ENCODE results near the gene KYNU. TPM values are rescaled to one million over a fixed set of nuclear protein-coding genes. Genes with fewer than 3 reads are reported as not detected.
"Not testable (repeated sequence)": the region's sequence is repeated elsewhere in the genome, so short reads cannot be mapped to it uniquely, and the experiment has no call there.

Gene KYNU
- polyA plus RNA-seq, 1 experiment: 4.5 TPM

- CTCF ChIA-PET: no interaction called here
- Histone ChIP-seq H3K4me3 (ENCODE audit: low read depth, low read length) (no peak overlapping the region), H3K27me3 (ENCODE audit: control insufficient read depth, insufficient read depth, low read length) (no peaks in the 10 kb centered on the region), H3K27ac (ENCODE audit: low read depth, low read length) (no peak overlapping the region), H3K9me3 (ENCODE audit: control insufficient read depth, insufficient read depth, low read length) (no peaks in the 10 kb centered on the region)
- no peak for DNase-seq (ENCODE audit: low read depth, low spot score)
- TF ChIP-seq, protein P1, sequence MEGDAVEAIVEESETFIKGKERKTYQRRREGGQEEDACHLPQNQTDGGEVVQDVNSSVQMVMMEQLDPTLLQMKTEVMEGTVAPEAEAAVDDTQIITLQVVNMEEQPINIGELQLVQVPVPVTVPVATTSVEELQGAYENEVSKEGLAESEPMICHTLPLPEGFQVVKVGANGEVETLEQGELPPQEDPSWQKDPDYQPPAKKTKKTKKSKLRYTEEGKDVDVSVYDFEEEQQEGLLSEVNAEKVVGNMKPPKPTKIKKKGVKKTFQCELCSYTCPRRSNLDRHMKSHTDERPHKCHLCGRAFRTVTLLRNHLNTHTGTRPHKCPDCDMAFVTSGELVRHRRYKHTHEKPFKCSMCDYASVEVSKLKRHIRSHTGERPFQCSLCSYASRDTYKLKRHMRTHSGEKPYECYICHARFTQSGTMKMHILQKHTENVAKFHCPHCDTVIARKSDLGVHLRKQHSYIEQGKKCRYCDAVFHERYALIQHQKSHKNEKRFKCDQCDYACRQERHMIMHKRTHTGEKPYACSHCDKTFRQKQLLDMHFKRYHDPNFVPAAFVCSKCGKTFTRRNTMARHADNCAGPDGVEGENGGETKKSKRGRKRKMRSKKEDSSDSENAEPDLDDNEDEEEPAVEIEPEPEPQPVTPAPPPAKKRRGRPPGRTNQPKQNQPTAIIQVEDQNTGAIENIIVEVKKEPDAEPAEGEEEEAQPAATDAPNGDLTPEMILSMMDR (IDR thresholded peaks at IDR 0.05; ENCODE audit: low read depth, low read length): no peak
- POLR2A ChIA-PET: interaction anchor here (0.7 kb wide), 1 partner anchor 61 kb away, joined by 6 read pairs; no protein-coding TSS in a partner anchor
Measured at GRCh38 chr2:142942690-142943089, 65.2 kb downstream of the KYNU start.

DNA sequence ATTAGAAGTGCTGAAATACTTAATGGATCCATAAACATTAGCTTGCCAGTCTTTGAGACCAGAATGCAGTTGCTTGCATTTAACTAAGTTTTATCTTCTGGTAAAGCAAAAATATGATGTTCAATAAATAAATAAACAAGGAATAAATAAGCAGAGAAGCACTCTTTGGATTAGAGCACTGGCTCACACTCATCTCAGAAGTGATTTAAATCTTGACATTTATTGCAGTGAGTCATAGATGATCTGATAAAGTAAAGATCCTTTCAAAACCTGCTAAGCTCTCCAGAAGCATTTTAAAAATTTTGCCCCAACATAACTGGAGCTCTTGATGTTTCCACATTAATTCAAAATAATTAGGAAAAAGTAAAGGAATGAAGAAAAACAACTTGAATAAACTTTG is 66.8 kb downstream of the KYNU start:
- no peak for DNase-seq (ENCODE audit: low read depth, low spot score)
- CTCF ChIA-PET: interaction anchor here (0.6 to 1.5 kb wide), 2 partner anchors 37 to 97 kb away, joined by 3 to 4 read pairs; no protein-coding TSS in a partner anchor

GRCh38 chr2:142944721-142945120 is 67.3 kb downstream of the KYNU start:
- DNase-seq (ENCODE audit: low read depth, low spot score): no peak
- Histone ChIP-seq H3K27ac (ENCODE audit: low read depth, low read length) (no peak overlapping the region), H3K27me3 (ENCODE audit: control insufficient read depth, insufficient read depth, low read length) (no peaks in the 10 kb centered on the region), H3K4me3 (ENCODE audit: low read depth, low read length) (no peak overlapping the region), H3K9me3 (ENCODE audit: control insufficient read depth, insufficient read depth, low read length) (no peaks in the 10 kb centered on the region; the same call in 1 of the 2 replicates)
- CTCF ChIA-PET: interaction anchor here (1.5 kb wide), 1 partner anchor 36 kb away, joined by 4 read pairs; no protein-coding TSS in a partner anchor
- POLR2A ChIA-PET: interaction anchor here (0.7 kb wide), 1 partner anchor 72 kb away, joined by 3 read pairs; no protein-coding TSS in a partner anchor
- TF ChIP-seq, protein P1 (IDR thresholded peaks at IDR 0.05; ENCODE audit: low read depth, low read length): no peak

More for the DNA sequence above, 66.8 kb downstream of the KYNU start:
- Histone ChIP-seq H3K27ac (ENCODE audit: low read depth, low read length) (no peak overlapping the region), H3K9me3 (ENCODE audit: control insufficient read depth, insufficient read depth, low read length) (no peaks in the 10 kb centered on the region; the same call in 1 of the 2 replicates), H3K4me3 (ENCODE audit: low read depth, low read length) (no peak overlapping the region), H3K27me3 (ENCODE audit: control insufficient read depth, insufficient read depth, low read length) (no peaks in the 10 kb centered on the region)
- TF ChIP-seq, protein P1 (IDR thresholded peaks at IDR 0.05; ENCODE audit: low read depth, low read length): no peak
- POLR2A ChIA-PET: interaction anchor here (0.7 kb wide), 1 partner anchor 72 kb away, joined by 3 read pairs; no protein-coding TSS in a partner anchor

DNA sequence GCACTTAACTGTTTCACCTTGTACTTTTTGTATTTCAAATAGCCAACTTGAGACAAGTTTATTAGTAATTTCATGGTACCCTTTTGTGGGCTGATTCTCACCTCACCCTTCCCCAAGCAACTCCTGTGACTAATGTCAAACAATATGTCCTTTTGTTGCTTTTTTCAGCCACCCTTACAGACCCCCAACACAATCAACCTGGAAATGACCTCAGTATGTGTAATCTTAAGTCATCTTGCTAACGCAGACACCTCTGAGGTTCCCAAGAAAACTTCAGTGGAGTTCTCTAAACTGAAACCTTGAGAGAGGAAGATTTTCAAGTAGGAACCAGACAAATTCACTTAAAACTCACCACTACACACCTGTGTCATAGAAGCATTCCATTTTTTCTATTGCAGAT is 69.5 kb downstream of the KYNU start:
- CTCF ChIA-PET: interaction anchor here (0.8 to 0.9 kb wide), 2 partner anchors 34 to 37 kb away, joined by 3 read pairs; no protein-coding TSS in a partner anchor
- POLR2A ChIA-PET: no interaction called here
- Histone ChIP-seq H3K9me3 (ENCODE audit: control insufficient read depth, insufficient read depth, low read length) (no peaks in the 10 kb centered on the region; the same call in 1 of the 2 replicates), H3K27me3 (ENCODE audit: control insufficient read depth, insufficient read depth, low read length) (no peaks in the 10 kb centered on the region), H3K27ac (ENCODE audit: low read depth, low read length) (no peak overlapping the region), H3K4me3 (ENCODE audit: low read depth, low read length) (no peak overlapping the region)
- TF ChIP-seq, protein P1 (IDR thresholded peaks at IDR 0.05; ENCODE audit: low read depth, low read length): no peak
- DNase-seq (ENCODE audit: low read depth, low spot score): no peak

- H3K9me3 ChIP-seq (ENCODE audit: control insufficient read depth, insufficient read depth, low read length); H3K27me3 ChIP-seq (ENCODE audit: control insufficient read depth, insufficient read depth, low read length); H3K4me3 ChIP-seq (ENCODE audit: low read depth, low read length); POLR2A ChIA-PET; H3K27ac ChIP-seq (ENCODE audit: low read depth, low read length); DNase-seq (ENCODE audit: low read depth, low spot score): not testable (repeated sequence)
- CTCF ChIA-PET: interaction anchor here (1.7 kb wide), 1 partner anchor 32 kb away, joined by 4 read pairs; no protein-coding TSS in a partner anchor
Measured at GRCh38 chr2:142948723-142949122, 71.3 kb downstream of the KYNU start.

GRCh38 chr2:142950323-142950722 is 72.9 kb downstream of the KYNU start:
- H3K4me3 ChIP-seq (ENCODE audit: low read depth, low read length); H3K27me3 ChIP-seq (ENCODE audit: control insufficient read depth, insufficient read depth, low read length); H3K9me3 ChIP-seq (ENCODE audit: control insufficient read depth, insufficient read depth, low read length); POLR2A ChIA-PET; DNase-seq (ENCODE audit: low read depth, low spot score); H3K27ac ChIP-seq (ENCODE audit: low read depth, low read length); CTCF ChIA-PET: not testable (repeated sequence)
